ENCODE data around the gene DYNC2LI1.

- TF ChIP-seq CTCF (IDR thresholded peaks at IDR 0.05), result no peak
- TF ChIP-seq POLR2A (IDR thresholded peaks at IDR 0.05), result no peak
These were observed 3.6 kb downstream of the DYNC2LI1 start for GRCh38 chr2:43777306-43777926.
